H54 (cell line): ENCODE data around the gene MAD2L2.

Source experiments
- DNase-seq: peaks from one replicate; pipeline ENCODE4 v3.0.0; 2011; ENCODE audit warnings: low spot score, mixed read lengths; ENCODE audit not compliant: insufficient read length
- FAIRE-seq: peaks from 3 replicates; lab custom pipeline; 2011; peaks lifted over from hg19 to GRCh38; lab: Jason Lieb, UNC
- POLR2A ChIP-seq: IDR thresholded peaks from 2 replicates; pipeline ENCODE4 v1.6.1; 2011; ENCODE audit warnings: low read depth, mild to moderate bottlenecking, low read length

MAD2L2 gene

GRCh38 chr1:11682799-11683198, 1.9 kb upstream of the MAD2L2 start:
- FAIRE-seq (no peak), DNase-seq (no peak)
- TF ChIP-seq POLR2A, result no peak

DNA sequence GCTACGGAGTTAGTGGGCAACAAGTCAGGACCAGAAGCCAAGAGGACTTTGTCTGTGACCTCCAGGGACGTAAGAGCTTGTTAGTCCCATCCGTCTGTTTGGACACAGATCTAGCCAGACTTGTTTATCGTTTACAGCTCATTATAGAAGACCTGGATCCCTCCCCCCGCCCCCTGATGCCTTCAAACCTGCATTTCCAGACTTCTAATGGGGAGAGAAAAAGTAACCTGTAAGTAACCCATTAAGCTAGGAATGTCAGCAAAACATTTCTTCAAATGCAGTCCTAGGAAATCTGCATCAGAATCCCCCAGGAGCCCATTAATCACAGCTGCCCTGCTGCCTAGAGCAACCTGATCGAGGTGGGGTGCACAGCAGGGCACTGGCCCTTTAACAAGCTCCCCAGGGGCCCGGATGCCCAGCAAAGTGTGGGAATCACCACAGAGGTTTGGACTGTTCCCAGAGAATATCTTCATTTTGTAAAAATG, 1.4 kb upstream of the MAD2L2 start:
- FAIRE-seq (peak; percentile 64), DNase-seq (no peak)
- no peak for TF ChIP-seq POLR2A

DNA sequence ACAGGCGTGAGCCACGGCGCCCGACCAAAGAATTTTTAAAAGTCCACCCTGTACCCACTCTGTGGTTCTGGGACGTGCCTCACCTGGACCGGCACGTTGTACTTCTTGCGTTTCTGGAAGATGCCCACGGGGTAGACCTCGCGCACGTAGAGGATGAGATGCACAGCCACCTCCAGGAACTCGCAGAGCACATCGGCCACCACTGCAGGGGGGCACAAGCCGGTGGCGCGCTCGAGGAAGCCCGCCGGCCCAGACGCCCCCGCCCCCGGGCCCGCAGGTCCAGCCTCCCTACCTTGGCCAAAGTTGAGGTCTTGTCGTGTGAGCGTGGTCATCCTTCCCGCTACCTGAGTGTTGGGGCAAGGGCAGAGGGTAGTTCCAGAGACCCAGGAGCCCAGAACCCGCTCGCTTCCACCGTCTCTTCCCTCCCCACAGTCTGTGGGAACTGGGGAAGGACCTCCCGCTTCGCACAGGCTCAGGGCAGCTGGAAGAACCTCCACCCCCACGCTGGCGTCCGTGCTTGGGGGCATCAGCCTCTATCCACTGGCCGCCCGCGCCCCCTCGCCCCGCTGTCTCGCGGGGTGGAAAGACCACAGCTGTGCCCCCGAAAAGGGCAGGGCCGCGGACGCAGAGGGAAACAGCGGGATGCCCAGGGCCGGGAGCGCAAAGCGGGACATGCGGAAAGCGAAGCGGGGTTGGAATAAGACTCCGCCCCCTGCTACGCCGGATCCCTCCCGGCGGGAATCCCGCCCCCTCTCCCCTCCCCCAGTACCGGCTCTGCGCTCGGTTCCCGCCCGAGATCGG, 478 bp downstream of the MAD2L2 start:
- DNase-seq (peak; percentile 47), FAIRE-seq (no peak)
- TF ChIP-seq POLR2A, result no peak

GRCh38 chr1:11678442-11678841, 2.5 kb downstream of the MAD2L2 start:
- FAIRE-seq, result no peak
- no peak for DNase-seq
- TF ChIP-seq POLR2A, result no peak

DNA sequence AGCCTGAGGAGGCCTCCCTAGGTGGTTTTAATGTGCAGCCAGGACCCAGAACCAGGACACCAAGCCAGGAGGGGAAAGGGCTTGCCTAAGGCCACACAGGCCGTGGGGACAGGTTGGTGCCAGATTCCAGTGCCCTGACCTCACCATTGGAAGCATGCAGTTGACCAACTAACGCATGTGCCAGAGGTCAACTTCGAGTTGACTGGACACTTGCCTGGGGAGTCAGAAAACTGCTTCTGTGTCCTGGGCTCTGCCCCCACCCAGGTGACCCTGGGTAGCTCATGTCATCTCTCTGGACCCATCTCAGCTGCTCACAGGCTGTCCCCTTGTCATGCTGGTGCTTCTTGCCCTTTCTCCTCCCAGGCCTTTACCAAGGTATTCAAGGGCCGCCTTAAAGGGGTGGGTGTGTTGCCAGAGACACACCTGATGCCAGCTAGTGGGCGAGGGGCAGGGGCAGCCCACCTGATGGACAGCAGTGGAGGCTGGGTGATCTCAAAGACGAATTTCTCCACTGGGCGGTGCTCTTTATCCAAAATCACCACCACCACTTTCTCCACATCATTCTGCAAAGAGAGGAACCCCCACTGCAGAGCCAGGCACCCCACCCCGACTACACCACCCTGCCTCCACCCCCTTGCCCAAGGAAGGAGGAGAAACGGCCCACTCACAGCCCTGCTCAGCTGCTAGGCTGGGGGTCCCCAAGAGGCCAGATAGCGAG, 4.4 kb downstream of the MAD2L2 start:
- DNase-seq, result no peak
- FAIRE-seq, result no peak
- no peak for TF ChIP-seq POLR2A

DNA sequence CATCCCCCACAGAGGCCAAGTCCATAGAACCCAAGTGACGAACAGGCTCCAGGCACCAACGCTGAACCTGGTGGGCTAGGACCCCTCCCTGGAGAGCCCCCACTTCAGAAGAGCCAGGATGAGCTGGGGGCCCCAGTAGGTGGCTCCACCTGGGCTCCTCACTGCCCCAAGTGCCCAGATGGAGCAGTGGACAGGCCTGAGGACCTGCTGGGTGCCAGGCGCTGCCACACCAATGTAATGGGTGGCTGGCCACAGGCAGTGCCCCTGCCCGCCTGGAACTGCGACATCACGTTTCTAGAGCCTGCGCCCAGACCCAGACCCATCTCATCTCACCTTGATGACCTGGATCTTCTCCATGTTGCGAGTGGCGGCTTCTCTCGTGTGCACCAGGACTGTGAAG, 5.6 kb downstream of the MAD2L2 start:
- no peak for TF ChIP-seq POLR2A
- FAIRE-seq (no peak), DNase-seq (no peak)

DNA sequence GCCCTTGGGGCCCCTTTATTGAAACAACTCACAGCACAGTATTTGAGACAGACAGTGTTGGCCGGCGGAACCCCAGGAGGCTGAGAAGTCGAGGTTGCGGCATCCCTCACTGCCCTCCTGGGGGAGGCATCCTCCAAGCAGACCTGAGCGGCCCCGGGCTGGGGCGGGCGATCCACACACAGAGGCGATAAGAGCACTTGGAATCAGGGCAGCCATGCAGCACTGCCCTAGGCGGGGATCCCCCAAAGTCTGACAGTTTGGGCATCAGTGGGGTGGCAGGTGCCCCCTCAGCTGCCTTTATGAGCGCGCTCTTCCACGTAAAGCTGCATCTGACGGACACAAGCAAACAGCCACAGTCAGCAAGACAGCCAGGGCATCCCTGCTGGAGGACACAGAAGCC, 6.5 kb downstream of the MAD2L2 start:
- TF ChIP-seq POLR2A, result no peak
- FAIRE-seq, result no peak
- no peak for DNase-seq

DNA sequence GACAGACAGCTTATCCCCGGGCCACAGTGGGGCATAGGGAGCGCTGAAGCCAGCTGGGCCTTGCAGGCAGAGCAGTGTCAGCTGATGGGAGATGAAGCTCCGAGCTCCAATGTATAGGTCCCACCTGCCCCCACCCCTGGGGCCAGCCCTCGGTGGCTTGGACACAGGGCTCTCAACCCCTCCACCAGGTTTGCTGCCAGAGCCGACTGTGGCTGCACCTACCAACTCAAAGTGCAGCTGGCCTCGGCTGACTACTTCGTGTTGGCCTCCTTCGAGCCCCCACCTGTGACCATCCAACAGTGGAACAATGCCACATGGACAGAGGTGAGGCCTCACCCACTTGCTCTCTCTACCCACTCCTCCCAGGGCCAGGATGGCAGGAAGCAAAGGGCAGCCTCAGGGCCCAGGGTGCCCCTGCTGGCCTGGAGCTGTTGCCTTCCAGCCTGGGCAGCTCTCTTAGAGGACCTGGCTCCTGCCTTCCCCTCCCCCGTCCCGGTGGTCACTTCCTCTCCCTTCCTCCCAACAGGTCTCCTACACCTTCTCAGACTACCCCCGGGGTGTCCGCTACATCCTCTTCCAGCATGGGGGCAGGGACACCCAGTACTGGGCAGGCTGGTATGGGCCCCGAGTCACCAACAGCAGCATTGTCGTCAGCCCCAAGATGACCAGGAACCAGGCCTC, 7.7 kb downstream of the MAD2L2 start:
- FAIRE-seq (no peak), DNase-seq (no peak)
- no peak for TF ChIP-seq POLR2A

DNA sequence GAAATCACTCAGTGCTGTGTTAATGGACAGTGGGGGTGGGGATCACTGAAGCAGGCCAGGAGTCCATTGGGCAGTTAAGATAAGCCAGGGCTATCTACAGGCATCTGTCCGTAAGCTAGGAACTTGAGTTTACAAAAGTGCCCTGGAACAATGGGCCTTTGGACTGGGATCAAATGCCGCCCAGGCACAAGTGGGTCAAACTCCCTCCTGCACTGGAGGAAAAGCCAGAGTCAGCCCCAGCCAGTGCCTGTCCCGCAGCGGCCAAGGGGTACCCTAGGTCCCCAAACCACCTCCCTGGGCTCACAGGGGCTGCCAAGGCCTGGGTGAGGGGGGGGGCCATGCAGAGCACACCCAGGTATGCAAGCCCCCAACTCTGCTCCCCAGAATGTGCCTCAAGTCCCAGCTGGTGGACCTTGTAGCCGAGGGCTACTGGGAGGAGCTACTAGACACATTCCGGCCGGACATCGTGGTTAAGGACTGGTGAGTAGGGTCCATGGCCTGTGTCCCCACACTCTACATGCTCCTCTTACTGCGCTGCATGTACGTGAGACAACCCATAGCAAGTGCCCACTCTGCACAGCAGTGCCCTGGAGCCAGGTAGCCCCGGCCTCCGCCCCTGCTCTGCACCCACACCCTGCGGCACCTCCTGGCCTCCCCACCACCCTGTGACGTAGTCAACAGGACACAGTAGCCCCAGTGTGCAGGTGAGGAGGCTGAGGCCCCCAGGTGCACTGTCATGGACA, 9.2 kb downstream of the MAD2L2 start:
- TF ChIP-seq POLR2A, result no peak
- DNase-seq (no peak), FAIRE-seq (no peak)

GRCh38 chr1:11671205-11671543, 9.8 kb downstream of the MAD2L2 start:
- TF ChIP-seq POLR2A, result no peak
- DNase-seq, result no peak
- no peak for FAIRE-seq

- no peak for FAIRE-seq
- TF ChIP-seq POLR2A, result no peak
- DNase-seq, result no peak
Observed at GRCh38 chr1:11670747-11671146, 10.2 kb downstream of the MAD2L2 start.

DNA sequence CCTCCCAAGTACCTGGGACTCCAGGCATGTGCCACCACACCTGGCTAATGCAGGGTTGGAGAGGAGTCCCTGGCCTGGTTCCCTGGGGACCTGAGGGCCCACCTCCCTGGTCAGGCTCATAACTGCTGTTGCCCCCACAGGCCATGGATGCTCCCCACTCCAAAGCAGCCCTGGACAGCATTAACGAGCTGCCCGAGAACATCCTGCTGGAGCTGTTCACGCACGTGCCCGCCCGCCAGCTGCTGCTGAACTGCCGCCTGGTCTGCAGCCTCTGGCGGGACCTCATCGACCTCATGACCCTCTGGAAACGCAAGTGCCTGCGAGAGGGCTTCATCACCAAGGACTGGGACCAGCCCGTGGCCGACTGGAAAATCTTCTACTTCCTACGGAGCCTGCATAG, 12.4 kb downstream of the MAD2L2 start:
- no peak for TF ChIP-seq POLR2A
- FAIRE-seq (no peak), DNase-seq (no peak)

- TF ChIP-seq POLR2A, result no peak
- FAIRE-seq, result no peak
- DNase-seq, result no peak
Observed at GRCh38 chr1:11664336-11665065, 16.4 kb downstream of the MAD2L2 start.

DNA sequence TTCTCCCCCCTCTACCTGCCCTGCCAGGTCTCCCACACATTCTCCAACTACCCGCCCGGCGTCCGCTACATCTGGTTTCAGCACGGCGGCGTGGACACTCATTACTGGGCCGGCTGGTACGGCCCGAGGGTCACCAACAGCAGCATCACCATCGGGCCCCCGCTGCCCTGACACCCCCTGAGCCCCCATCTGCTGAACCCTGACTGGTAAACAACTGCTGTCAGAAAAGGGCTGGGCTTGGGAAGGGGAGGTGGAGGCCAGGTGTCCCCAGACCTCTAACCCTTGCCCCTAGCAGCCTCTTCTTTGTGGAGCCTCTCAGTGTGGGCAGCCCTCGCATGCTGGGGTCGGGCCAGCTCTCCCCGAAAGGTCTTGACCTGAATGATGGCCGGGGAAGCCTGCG, 19.8 kb downstream of the MAD2L2 start:
- DNase-seq (no peak), FAIRE-seq (no peak)
- no peak for TF ChIP-seq POLR2A
